Dermis blood vessel endothelial cell (primary cell): Measurements from ENCODE around the gene BRAT1. TPM values are rescaled to one million over a fixed set of nuclear protein-coding genes. Genes with fewer than 3 reads are reported as not detected.
A peak's percentile ranks its signal among the peaks of the same experiment; 100 is the strongest.
"Not testable (repeated sequence)": the region's sequence is repeated elsewhere in the genome, so short reads cannot be mapped to it uniquely, and the experiment has no call there.

Experiments used
- DNase-seq: peaks from one replicate; pipeline ENCODE4 v3.0.0; 2010
- total RNA-seq: library from RNA; depleted of rRNA; stranded (reverse); fragments of >200 nt; gene quantifications from 2 replicates; pipeline ENCODE4 v1.2.3, GENCODE V29; 2014

Gene BRAT1
- total RNA-seq, result 31.7 and 38.0 TPM in 2 replicates

DNA sequence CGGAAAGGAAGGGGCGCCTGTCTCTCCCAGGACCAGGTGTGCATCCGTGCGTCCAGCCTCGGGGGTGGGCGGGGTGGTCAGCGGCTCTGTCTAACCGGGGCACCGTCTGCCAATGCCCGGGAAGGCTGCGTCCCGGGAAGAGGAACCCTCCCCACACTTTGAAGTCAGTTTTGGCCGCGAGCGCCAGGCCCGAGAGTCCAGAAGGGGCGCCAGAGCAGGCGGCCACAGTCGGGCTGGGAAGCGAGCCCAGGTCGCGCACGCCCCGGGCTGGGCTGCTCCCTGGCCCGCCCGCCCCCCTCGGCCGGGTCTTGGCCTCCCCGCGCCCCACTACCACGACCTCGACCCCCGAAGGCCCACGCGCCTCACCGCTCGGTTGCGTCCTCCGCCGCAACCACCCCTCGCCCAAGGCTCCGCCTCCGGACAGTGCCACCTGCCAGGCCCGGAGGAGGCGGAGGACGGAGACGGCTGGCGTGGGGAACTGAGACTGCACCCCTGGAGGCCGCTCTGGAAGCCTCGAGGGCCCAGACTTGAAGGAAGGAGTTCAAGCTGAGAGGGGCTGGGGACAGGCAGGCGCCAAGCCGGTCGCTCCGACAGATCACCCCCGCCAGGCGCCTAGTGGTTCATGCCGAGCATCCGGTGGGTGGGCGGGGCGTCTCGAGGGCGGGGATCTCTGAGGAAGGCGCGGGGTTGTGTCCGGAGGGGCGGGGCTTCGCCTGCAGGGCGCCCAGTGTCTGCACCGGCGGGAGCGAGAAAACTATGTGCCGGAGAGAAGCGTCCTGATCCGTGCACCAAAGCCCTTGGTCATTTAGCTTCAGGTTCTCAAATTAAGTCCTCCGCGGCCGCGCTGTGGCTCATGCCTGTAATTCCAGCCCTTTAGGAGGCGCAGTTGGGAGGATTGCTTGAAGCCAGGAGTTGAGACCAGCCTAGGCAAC lies at the start of gene BRAT1:
BRAT1 (minus strand) TSS at position 404 of the 932 bp plus-strand sequence. CDS start 1,093 bp downstream, outside the sequence.
- DNase-seq, result peak; percentile 94

DNA sequence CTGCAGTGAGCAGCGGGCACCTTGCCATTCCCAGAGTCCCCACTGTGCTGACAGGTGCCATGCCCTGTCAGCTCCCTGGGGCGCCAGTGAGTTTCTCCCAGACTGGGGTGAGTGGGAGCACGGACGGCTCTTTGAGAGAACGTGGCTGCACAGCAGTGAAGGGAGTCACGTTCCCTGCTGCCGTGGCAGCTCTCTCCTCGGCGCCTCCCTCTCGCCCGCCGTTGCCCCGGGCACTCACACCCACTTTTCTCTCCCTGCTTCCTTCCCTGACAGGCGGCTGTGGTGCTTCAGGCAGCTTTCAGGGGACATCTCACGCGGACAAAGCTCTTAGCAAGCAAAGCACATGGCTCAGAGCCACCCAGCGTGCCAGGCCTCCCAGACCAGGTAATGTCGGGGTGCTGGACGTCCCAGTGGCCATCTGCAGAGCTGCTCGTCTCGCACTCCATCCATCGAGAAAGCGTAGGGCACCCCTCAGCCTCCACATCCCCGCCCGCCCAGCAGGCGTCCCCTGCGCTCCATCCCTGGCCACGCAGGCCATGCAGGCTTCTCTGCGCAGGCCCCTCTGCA lies 49.4 kb upstream of the BRAT1 start:
- no peak for DNase-seq

DNA sequence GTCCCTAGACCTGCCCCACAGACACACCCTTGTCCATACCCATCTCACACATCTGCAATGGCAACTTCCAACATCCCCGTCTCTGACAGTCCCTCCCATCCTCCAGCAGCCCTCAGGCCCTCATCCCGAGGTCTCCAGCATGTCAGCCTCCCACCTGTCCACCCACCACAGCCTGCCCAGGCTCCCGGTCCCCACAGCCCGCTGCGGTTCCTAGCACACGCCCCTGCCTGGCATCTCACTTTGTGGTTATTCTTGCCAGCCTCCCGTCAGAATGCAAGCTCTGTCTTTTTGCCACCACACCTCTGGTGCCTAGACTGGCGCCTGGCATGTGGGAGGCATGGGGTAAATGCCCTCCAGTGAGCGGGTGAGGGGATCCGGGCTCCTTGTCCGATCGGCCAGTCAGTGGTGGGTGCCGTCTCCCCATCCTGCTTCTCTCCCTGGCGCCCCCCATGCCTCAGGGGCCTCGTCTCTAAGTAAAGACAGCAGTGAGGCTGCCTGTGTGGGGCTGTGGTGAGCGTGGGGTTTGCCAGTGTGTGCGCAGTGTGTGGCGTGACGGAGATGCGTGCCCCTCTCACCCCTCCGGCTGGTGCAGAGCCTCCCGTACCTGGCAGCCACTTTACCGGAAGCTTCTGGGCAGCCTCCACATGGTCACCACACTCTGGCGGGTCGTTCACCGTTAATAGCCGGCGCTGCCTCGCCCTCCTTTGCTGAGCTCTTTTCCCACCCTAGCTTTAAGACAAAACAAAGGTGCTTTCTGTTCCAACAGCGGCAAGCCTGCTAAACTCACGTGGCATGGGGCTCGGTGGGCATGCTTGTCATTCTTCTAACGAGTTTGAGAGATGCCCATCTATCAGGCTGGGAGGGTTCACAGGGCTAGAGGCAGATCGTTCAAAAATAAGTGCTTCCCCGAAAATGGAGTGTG lies 48.0 kb upstream of the BRAT1 start:
- no peak for DNase-seq

DNA sequence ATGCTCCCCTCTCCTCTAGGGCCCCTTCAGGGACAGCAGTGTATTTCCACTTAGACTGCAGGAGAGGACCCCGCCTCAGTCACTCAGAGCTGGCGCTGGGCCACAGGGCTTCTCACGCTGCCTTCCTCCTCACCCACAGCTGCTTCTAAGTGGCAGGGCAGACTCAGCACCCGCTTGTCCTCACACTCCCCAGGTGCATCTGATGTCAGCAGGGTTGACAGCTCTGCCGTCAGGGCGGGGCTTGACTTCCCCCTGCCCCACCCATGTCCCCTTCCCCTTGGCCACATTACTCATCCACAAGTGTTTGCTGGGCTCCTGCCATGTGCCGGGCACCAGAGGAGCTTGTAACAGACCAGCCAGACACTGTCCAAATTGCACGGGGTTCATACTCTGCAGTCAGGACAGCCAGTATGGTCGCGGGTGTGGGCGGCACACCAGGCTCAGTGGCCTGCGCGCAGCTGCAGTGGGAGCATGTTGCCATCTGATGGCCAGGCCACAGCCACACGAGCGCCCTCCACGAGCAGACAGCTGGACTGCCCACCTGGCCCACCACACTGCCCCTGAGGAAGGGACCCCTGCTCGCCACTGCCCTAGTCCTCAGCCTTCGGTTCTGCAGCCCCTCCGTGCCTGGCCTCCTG lies 47.2 kb upstream of the BRAT1 start:
- DNase-seq, result no peak

- no peak for DNase-seq
Measured at GRCh38 chr7:2601907-2602306, 46.6 kb upstream of the BRAT1 start.

- no peak for DNase-seq
Measured at GRCh38 chr7:2601065-2601464, 45.7 kb upstream of the BRAT1 start.

GRCh38 chr7:2598154-2598823 lies 43.0 kb upstream of the BRAT1 start:
- no peak for DNase-seq

DNA sequence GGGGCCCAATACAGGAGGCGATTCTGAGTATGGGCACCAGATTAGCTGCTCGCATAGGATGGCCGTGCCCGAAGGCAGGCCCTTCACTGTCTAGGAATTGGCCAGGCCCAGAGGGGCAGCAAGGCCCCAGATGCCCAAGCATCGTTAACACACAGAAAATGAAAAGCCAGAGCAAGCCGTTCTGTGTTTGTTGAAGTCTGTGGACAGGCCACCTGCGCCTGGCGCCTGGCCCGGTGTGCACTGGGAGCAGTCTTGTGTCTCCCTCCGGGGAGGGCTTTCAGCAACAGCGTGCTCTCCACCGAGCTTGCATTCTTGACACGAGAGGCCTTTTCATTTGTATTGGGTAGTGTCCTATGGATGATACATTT lies 41.9 kb upstream of the BRAT1 start:
- no peak for DNase-seq

- no peak for DNase-seq
Measured at GRCh38 chr7:2596464-2597272, 41.3 kb upstream of the BRAT1 start.

DNA sequence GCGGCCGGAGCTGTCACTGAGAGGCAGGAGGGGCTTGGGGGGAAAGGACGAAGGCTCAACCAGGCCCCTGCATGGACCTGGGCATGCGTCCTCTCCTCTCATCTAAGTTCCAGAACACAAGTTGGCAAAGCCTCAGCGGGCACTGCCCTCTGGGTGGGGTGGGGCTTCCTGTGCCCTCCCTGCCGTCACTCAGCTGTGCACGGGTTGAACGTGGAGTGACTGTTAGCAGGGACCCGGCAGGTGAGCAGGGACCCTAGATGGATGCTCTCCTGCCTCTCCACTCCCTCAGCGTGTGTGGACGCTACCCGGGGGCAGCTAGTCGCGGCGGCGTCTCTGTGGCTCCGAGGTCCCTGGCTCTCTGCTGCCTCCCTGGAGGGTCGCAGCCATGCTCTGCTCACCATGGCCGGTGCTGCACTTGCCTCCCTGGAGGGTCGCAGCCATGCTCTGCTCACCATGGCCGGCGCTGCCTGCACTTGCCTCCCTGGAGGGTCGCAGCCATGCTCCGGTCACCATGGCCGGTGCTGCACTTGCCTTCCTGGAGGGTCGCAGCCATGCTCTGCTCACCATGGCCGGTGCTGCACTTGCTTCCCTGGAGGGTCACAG lies 40.0 kb upstream of the BRAT1 start:
- DNase-seq, result no peak

DNA sequence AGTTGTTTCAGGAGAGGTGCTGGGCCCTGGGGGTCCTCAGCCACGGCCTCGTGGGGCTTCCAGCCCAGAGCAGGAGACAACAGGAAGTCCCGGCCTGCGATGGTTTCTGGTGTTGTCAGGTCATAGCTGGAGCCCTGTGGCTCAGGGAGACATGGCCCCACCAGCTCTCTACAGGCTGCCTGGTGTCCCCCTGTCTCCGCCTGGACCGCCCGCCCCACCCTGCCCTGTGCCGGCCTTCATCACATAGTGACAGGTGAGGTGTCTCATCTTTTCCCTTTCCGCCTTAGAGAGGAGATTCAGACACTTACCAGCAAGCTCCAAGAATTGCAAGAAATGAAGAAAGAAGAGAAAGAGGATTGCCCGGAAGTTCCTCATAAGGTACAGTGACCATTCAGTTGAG lies 39.3 kb upstream of the BRAT1 start:
- no peak for DNase-seq

GRCh38 chr7:2593036-2593727 lies 37.9 kb upstream of the BRAT1 start:
- no peak for DNase-seq

DNA sequence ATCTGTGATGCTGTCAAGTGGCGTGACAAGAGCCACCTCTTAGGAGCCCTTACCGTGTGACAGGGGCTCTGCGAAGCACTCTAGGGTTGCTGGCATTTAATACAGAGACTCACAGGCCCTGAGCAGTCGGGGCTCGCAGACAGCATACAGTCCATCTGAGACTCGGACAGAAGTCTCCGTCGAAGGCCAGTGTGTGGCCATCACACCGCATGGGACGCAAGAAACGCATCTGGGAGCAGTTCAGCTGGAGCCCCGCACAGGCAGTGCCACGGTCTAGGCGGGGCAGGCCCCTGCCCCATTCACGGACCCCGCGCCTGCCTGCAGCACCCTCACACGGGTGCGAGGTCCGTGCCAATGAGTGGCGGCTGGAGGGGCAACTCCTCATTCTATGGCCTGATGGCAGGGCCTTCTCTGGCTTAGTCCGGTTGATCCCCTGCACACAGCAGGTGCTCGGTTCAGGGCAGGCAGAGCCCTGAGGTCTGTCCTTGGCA lies 37.1 kb upstream of the BRAT1 start:
- DNase-seq, result no peak

GRCh38 chr7:2589941-2590340 lies 34.6 kb upstream of the BRAT1 start:
- not testable (repeated sequence) for DNase-seq

DNA sequence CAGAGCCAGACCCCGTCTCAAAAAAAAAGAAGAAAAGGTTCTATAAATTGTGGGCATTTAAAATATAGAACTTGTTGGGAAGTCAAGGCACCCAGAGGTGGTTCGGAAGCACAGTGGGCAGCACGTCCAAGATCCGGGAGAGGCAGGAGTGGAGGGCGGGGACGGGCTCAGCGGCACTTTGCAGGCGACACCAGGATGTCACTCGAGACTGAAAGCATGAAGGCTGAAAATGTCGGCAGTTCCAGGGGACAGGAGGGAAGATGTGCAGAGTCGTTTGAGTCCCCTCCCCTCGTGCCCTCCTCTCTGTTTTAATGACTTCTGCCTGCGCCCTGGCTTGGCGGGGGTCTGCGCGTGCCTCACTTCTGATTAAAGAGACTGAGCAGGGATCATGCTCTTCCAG lies 34.0 kb upstream of the BRAT1 start:
- no peak for DNase-seq

DNA sequence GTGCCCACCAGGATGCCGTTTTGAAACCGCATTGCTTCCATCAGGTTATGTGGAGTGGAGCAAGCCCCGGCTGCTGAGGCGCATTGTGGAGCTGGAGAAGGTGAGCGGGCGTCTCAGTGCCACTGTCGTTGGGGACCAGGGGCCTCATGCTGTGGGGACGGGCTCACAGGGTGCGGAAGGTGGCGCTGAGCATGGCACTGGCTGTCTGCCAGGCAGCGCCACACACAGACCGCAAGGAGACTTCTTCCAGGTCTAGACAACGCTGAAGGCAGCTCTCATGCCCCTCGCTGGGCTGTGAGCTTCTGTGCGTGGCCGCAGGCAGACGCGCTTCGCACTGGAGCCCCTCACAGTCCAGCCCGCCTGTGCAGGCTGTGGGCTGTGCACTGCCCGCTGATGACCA lies 32.5 kb upstream of the BRAT1 start:
- no peak for DNase-seq

DNA sequence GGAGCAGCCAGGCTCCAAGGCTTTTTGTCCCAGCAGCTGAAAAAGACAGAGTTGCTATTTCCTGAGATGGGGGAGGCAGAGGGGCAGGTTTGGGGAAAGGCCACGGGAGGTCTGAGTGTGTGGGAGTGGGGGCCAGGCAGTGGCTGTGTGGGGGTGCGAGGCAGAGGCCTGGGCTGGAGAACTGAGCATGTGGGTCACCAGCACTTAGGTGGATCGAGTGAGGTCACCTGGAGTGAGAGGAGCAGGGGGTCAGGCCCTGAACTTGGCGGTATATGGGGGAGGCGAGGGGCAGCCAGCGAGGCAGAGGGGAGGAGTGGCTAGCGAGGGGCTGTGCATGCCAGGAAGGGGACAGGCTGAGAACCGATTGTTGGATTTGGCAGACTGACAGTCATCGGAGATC lies 31.8 kb upstream of the BRAT1 start:
- no peak for DNase-seq

GRCh38 chr7:2586326-2587020 lies 31.1 kb upstream of the BRAT1 start:
- no peak for DNase-seq

- DNase-seq, result no peak
Measured at GRCh38 chr7:2585446-2585845, 30.1 kb upstream of the BRAT1 start.
